ENCODE measurements around the gene NRXN3.

- TF ChIP-seq GATA2 (IDR thresholded peaks at IDR 0.05; ENCODE audit: low read depth, low read length) = no peak
- no peak for TF ChIP-seq GATA3 (IDR thresholded peaks at IDR 0.05; ENCODE audit: low read depth, low read length)
Observed at GRCh38 chr14:78127961-78128360, 42.2 kb upstream of the NRXN3 start.

Measured in SH-SY5Y (cell line).